ENCODE results near the gene CEP85L. TPM values are rescaled to one million over a fixed set of nuclear protein-coding genes. Genes with fewer than 3 reads are reported as not detected.

Gene CEP85L
- total RNA-seq, 1 donor from 2014 or later, result 34.5 TPM

DNA sequence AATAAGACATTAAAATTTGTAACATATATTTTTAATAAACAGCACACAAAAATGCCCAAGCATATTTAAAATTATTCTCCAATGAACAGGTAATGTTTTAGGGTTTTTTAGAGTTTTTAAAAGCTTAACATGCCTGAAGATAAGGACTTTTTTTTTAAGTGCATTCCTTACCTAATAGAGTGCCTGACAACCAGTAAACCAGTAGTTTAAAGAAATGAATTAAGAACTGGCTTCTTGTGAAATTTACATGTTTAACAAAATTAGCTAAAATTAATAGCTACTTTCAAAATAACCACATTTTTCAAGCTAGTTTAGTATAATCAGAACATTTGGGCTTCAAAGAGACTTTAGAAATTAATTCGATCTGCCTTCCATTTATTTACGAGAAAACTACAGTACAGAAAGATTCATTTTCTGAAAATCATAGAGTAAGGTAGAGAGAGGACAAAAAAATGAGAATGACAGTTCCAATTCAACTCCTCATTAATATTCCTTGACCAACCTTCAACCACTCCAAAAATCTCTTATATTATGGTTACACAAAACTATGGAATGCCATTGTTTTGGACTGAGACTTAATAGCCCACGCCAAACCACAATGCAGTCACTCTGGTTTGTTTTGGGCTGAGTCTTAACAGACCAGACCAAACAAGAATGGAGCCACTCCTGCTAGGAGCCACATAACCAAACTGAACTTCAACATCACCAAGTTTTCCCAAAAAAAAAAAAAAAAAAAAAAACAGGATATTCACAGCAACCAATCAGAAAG lies 109.0 kb downstream of the CEP85L start:
- DNase-seq (ENCODE audit: low spot score), result no peak

DNA sequence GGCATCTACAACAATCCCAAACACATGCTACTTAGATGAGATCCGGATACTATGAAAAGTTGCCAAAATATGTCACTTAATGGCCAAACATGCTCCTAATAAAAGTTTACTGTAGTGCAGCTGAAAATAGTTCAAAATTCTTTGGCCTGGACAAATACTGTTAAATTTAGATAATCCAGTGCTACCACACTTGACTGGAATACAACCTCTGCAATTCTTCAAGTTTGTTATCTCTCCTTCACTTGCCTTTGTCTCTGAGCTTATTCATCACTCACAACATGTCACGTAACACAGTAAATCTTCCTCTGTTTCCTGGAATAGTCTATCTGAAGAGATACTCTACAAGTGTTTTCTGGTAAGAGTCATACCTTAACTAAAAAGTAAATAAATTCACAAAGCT lies 113.8 kb downstream of the CEP85L start:
- no peak for DNase-seq (ENCODE audit: low spot score)

DNA sequence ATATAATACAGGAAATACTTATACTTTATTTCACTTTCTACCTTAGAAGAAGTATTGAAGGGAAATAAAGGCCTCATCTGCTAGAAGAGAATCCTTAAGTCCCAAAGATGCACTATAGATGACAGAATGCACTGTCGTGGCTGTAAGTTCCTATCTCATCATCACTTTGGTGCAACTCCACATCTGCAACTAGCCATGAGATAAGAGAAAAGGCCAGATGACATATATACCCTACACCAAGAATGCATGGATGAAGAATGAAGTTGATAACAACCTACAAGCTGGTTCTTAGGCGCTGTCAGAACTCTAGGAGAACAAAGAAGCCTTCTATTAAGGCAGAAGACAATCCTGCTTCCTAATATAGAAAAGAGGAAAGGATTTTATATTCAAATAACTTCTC lies 114.9 kb downstream of the CEP85L start:
- no peak for DNase-seq (ENCODE audit: low spot score)

DNA sequence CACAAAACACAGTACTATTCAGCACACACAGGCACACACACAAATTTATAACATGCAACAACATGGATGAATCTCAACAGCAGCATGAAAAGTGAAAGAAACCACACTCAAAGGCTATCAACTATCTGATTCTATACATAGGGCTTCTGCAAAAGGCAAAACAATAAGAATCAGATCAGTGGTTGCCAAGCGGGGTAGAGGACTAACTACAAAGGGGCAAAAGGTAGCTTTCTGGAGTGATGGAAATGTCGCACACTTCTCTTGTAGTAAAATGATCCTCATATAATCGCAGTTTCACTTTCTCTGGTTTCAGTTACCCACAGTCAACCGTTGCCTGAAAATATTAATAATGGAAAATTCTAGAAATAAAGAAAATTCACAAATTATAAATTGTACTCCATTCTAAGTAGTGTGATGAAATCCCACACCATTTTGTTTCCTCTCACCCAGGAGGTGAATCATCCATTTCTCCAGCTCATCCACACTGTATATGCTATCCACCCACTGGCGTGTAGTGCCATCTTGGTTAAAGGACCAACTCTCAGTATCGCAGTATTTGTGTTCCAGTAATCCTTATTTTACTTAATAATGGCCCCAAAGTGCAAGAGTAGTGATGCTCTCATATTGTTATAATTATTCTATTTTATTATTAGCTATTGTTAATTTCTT lies 116.1 kb downstream of the CEP85L start:
- DNase-seq (ENCODE audit: low spot score), result no peak

DNA sequence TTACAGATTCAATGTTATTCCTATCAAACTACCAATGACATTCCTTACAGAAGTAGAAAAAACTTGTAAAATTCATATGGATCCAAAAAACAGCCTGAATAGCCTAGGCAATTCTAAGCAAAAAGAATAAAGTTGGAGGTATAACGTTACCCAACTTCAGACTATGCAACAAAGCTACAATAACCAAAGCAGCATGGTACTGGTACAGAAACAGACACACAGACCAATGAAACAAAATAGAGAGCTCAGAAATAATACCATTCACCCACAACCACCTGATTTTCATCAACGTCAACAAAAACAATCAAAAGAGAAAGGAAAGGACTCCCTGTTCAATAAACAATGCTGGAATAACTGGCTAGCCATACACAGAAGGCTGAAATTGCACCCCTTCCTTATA lies 120.4 kb downstream of the CEP85L start:
- no peak for DNase-seq (ENCODE audit: low spot score)

DNA sequence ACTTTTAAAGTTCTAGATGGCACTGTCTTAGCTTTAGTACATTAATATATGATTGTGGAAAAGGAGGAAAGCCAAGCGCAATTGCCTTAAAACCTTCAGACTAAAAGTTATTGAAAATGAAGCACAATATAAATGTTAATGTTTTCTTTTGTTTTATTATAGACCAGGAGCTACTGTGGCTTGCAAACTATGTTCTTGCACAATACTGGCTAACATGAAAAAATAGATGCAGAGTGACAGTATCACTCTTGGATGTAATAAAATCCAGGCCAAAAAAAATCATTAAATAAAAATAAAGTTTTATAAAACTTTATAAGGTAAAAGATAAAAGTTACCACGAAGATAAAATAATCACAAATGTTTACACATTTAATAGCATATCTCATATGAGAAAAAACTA lies 121.6 kb downstream of the CEP85L start:
- DNase-seq (ENCODE audit: low spot score), result no peak

DNA sequence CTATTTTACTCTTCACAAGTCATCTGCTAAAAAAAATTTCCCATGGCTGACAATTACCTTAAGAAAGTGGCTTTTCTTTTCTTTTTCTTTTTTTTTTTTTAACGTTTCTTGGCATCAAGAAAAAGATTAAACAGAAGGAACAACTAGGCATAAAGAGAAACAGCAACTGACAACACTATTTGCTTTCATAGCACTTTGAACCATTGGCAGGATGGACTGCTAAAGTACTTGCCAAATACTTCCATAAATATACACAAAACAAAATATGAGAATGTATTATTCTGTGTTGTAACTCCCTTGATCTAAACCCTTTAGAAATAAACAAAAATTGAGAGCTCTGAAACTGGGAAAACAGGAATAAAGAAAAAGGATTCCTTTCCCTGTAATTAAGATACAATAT lies 123.3 kb downstream of the CEP85L start:
- no peak for DNase-seq (ENCODE audit: low spot score)

DNA sequence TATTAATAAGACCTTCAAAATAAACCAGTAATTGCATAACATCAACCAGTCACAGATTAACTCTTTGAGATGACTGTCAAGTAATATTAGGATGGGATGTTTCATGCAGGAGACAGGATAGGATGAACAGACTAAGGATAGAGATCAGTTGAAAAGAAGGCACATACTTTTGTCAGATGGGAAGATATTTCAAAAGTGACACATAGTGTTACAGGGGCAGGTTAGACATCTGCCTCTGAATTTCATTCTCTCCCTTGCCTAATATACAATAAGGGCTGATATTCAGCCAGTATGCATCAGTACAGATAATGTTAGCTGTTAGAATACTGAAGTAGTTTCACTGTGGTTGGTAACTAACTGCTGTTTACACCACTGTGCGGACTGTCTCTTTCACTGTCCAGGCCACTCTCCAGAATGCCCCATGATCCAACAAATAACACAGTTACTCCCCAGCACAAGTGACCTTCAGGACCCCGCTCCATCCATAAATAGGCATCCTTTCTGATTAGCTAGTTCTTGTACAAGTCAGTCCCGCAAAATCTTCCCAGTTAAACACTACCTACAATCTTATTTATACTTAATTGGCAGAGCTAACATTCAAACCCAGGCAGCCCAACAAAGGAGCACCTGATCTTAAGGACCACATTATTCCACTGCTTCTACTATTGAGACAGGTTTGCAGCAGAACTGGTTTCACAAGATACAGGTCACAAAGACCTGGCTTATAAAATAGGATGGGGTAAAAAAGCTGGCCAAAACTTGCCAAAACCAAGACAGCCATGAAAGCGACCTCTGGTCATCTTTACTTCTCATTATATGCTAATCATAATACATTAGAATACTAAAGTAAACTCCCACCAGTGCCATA lies 125.2 kb downstream of the CEP85L start:
- DNase-seq (ENCODE audit: low spot score), result no peak

DNA sequence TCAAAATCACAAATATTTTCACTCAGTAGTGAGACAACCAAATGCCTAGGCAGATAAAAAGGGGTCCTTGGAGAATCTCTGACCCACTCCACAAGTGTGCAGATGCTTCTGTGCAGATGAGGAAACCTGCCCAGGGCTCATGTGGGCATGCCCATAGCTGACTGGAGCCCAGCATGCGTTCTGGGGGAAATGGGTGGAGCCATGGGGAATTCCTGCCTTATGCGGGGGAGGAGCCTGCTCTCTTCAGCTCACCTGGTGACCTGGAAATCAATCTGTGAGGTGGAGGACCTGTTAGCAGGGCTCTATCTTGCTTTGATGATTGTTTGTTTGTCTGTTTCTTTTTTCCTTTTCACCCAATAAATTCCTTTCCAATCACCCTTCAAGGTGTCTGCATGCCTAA lies 126.7 kb downstream of the CEP85L start:
- DNase-seq (ENCODE audit: low spot score), result no peak

DNA sequence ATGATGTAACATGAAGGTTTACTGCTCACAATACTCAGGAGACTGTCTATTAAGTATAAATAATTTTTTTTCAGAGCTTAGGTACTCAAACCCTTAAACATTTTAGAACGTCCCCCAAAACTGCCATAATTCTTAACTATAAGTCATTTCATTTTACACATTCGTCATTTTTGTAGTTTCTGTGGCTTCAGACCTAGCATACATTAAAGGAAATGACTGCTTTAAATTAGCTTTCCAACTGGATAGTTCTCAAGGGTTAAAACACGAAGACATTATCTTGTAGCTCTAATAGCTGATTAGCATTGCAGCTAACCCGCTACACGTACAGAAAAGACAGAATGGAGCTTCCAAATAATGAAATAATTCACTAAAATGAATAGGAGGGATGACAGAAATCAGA lies 128.2 kb downstream of the CEP85L start:
- no peak for DNase-seq (ENCODE audit: low spot score)

DNA sequence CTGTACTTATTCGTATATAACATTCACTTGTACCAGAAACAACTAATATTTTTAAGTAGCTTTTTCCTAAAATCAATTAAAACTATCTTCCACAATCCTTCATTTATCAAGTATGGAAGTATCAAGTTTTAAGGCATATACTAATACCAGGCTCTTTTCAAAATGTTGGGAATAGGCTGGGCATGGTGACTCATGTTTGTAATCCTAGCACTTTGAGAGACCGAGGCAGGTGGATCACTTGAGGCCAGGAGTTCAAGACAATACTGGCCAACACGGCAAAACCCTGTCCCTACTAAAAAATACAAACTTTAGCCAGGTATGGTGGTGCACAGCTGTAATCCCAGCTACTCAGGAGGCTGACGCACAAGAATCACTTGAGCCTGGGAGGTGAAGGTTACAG lies 129.0 kb downstream of the CEP85L start:
- DNase-seq (ENCODE audit: low spot score), result no peak

DNA sequence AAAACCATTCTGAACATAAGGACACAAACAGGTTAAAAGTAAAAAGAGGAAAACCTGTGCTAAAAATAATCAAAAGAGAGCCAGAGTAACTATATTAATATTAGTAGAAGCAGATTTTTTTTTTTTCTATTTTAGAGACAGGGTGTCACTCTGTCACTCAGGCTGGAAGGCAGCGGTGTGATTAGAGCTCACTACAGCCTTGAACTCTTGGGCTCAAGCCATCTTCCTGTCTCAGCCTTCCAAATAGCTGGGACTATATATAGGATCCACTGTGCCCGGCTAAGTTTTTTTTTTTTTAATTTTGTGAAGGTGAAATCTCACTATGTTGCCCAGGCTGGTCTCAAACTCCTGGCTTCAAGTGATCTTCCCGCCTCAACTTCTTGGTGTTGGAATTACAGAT lies 136.7 kb downstream of the CEP85L start:
- DNase-seq (ENCODE audit: low spot score), result no peak

DNA sequence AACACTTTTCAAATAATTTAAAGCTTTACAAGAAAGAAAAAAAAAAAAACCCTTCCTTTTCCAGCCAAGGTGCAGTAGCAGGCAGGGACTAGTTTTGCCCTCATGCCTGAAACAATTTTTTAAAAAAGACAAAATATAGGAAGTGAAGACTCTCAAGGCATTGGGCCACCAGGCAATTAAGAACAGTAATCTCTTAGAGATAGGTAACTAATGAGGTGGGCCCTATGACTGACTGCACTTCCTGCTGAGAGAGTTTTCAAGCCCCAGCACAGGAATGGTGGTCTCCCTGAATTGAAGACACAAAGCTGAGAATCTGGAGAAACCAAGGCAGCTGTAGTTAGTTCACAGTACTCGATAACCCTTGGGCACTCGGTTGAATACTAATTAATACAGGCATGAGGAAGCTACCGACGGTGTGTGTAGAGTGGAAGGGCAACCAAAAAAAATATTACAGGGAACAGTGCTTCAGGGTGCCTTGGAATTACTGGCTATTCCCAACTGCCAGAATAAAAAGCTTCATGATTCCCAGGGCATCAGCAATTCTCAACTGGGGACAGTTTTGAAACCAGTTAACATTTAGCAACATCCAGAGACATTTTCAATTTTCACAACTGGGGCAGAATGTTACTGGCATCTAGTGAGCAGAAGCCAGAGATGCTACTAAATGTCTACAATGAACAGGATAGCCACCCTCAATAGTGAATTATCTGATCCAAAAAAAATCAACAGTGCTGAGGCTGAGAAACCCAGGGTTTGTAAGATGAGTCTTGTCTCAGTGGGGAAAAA lies 139.3 kb downstream of the CEP85L start:
- no peak for DNase-seq (ENCODE audit: low spot score)

DNA sequence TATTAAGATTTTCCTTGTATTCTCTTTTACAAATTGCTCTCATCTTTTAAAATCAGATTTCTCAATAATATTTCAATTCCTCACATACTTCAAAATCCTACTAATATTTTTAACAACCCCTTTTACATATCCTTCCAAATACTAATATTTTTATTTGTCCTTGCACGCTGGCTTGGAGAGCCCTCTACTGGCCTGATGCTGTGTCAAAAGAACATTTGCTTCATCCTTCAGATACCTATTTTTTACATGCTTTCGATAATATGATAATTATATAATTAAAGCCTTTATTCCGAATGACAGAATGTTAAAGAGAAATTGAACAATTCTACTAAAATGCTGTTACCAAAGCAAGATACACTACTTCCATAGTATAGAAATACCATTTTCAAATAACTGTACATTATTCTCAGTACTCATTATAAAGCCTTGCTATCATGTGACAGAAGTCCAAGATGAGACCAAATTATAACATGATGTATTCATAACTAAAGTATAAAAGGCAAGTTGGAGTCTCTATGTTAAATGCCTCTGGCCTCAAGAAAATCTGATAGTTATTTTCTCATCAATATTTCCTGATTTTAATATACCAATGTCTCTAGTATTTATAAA lies 142.3 kb downstream of the CEP85L start:
- no peak for DNase-seq (ENCODE audit: low spot score)

DNA sequence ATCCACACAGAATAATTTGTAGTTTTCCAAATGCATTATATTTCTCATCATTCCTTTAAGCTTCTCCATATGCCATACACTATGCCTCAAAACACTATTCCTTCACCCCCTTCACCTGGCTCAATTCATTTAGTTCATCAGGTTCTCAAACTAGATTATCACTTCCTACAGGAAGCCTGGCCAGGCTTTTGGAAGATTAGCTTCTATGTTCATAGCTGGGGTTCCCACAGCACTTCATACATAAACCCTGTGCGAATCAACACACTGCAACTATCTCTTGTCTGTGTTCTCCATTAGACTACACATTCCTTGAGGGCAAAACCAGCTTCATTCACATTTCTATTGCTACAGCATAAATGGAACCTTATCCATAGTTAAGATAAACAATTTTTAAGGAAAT lies 143.8 kb downstream of the CEP85L start:
- DNase-seq (ENCODE audit: low spot score), result no peak

DNA sequence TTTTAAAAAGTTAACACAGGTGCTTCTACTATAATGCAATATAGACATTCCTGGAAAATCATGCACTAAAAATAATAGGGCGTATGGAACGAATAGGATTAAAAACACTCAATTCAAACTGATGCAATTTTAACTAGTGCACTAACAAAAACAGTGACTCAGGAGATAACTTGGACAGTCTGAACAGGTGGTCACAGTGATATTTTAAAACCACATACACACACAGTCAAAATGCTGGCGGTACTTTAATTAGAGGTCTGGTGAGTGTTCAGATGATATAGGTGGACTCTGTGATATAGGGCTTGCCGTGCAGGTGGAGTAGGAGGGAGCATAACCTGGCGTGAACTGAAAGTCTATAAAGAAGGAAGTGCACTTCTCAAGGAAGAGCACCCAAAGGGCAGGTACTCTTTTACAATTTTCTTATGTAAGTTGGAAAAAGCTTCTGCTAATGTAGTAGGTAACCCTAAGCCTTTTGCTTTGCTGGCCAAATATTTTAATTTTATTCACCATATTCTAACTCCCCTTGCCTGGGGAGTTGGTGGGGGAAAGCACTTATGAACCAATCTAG lies 145.2 kb downstream of the CEP85L start:
- DNase-seq (ENCODE audit: low spot score), result no peak

DNA sequence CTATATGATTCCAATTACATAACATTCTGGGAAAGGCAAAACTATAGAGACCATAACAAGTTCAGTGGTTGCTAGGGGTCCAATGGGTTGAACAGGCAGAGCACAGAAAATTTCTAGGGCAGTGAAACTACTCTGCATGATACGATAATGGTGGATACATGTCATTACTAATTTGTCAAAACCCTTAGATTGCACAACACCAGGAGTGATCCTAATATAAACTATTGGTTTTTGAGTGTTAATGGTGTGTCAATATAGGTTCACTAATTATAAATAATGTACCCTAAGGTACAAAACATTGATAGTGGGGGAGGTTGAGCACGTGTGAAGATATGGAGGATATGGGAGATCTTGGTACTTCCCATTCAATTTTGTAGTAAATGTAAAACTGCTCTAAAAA lies 145.7 kb downstream of the CEP85L start:
- no peak for DNase-seq (ENCODE audit: low spot score)

DNA sequence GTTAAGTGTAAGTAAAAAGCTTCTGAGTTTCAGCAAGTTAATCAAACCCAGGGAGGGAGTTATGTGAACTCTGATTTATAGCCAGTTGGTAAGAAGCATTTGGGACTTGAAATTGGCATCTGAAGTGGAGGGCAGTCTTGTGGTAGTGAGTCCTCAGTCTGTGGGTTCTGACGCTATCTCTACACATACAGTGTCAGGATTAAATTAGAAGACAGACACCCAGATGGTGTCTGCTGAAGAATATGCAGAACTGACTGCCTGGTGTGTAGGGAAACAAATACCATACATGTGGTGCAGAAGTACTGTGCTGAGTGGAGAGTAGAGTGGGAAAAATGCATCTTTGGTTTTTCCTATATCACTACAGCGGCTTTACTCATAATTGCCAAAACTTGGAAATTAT lies 146.8 kb downstream of the CEP85L start:
- no peak for DNase-seq (ENCODE audit: low spot score)

DNA sequence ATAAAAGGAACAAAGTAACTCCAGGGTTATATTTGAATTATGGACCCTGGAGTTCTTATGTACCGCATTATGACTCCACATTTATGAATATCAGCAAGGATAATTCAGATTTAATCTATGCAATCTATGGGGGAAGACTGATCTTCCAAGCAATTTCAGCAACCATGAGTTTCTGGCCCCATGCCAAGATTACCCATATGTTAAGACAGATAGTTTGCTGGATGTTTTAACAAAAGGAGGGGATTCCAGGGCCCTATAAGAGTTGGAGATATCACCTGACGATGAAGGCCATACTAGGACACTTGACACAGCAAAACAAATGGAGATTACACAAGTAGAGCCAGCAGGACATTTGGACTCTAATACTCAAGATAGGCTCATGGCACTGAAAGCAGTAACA lies 149.2 kb downstream of the CEP85L start:
- no peak for DNase-seq (ENCODE audit: low spot score)

DNA sequence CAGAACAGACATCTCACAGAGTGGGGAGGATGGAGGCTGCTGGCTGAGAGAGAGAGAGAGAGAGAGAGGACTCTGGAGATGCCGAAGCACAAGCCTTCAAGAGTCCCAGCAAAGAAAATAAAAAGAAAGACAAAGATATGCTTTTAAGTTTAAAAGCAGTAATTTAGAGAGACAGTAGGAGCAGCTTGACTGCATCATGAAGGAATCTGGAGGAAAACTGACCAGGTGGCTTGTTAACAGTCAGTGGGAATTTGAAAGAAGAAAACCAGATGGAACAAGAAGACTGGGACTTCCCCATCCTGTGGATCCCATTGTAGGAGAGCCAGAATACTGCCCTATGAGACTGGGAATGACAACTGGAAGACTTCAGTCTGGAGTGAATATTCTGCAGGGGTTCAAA lies 149.6 kb downstream of the CEP85L start:
- no peak for DNase-seq (ENCODE audit: low spot score)

DNA sequence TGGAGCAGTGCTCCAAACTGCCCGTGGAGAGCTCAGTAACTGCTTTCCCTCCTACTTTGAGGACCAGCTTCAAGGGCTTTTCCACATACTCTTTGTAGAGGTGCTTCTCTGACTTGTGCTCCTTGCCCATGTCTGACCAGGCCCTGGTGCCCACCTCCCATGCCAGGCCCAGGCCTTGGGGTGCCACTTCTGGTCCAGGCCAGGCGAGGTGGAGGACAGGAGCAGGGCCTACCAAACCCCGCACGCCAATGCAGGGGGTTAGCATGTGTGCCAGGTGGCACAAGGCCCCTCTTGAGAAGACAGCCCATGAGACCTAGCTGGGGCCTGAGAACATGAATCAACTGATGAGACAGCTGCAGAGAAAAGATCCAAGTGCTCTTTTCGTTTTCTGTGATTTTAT lies 150.3 kb downstream of the CEP85L start:
- no peak for DNase-seq (ENCODE audit: low spot score)
